HG02840 (cell line): ENCODE measurements around the gene PRKAR2B.
"Not testable (repeated sequence)": the region's sequence is repeated elsewhere in the genome, so short reads cannot be mapped to it uniquely, and the experiment has no call there.

Experiments
- ATAC-seq: cut with Tn5 transposase; IDR thresholded peaks from one replicate; pipeline ENCODE4 v1.9.1; 2021; ENCODE audit warnings: mild to moderate bottlenecking, moderate library complexity, moderate number of reproducible peaks; ENCODE audit not compliant: unreplicated experiment, low FRiP score

The PRKAR2B gene

DNA sequence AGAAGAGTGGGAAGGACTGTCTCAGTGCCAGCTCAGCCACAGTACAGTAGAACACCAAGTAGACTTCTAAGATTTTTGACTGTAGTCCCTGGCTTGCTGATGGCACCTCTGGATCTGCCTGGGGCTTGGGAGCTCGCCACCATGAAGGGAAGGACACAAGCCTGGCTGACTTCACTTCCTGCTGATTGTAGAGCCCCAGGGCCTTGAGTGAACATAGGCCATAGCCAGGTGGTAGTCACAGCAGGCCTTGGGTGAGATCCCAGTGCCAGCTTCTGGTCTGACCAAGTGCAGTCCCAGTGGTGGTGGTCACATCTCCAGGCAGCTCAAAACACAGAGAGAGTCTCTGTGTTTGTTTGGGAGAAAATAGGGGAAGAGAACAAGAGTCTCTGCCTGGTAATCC is 66.7 kb downstream of the PRKAR2B start:
- no peak for ATAC-seq

DNA sequence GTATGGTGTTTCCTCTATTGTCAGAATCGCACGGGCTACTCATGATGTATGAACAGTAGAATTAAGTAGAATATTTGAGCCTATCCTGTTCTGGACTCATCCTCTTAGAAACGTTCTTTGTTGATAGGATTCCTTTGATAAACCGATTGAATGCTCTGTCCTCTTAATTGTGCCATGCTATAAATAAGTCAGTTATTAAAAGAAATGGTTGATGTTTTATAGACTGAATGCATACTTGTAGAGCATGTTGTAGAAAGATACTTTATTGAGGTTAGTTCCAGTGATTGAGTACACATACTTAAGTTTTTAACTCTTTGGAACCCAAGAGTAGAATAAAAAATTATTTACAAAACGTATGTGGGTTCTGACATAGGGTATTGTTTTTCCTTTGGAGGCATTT is 69.4 kb downstream of the PRKAR2B start:
- ATAC-seq = no peak

GRCh38 chr7:107115114-107115513 is 70.6 kb downstream of the PRKAR2B start:
- ATAC-seq = no peak

GRCh38 chr7:107115762-107116540 is 71.4 kb downstream of the PRKAR2B start:
- no peak for ATAC-seq

GRCh38 chr7:107118109-107118900 is 73.8 kb downstream of the PRKAR2B start:
- no peak for ATAC-seq

GRCh38 chr7:107119376-107120105 is 75.0 kb downstream of the PRKAR2B start:
- ATAC-seq = no peak

DNA sequence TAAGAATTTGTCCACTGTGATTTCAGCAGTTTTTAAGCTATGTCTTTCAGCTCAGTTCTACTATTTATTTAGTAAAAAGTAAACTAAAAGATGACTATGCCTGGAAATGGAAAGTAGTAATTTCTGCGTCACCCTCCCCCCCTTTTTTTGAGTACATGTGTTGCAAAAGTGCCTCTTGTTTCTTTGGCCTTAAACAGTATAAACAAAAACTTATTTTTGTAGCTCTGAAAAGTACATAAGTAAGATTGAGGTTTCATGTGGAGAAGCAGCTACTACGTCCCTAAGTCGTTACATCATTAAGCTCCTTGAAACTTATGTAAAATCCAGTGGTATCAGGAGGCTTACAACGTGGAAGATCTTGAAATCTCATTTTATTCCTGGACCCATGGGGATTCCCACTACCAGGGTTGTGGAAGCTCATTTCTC is 78.0 kb downstream of the PRKAR2B start:
- no peak for ATAC-seq

DNA sequence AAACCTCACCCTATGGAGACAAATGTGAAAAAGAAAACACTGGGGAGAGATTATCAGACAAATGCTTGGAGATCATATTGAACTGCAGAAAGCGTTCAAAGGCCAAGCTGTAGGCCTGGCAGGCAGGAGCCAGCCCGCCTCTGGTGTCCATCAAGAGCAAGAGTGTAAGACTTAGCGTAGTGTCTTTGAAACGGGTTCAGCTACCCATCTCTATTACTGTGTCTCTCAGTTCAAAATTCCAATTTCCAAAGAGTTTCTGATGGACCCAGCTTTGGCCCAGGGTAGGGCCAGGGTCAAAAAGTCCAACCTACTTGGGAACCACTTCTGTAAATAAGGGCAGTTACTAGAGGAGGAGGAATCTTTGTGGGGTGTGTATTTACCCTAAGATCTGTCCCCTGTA is 78.9 kb downstream of the PRKAR2B start:
- ATAC-seq = no peak

DNA sequence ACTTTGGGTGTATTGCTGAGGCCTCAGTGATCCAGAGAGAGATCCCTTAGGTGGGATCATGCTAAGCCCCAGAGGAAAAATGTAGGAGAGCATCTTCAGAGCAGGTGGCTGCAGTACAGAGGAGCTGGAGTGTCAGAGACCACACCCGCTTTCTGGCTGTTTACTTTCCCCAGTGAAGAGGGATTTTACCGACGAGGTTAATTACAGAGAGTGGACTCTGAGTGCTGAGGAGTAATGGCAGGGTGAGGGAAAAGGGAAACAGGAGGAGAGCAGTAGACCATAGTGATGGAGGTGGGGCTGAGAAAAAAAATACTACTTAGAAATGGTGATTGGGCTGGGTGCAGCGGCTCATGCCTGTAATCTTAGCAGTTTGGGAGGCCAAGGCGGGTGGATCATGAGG is 81.0 kb downstream of the PRKAR2B start:
- ATAC-seq = no peak

GRCh38 chr7:107128217-107128616 is 83.7 kb downstream of the PRKAR2B start:
- ATAC-seq = no peak

DNA sequence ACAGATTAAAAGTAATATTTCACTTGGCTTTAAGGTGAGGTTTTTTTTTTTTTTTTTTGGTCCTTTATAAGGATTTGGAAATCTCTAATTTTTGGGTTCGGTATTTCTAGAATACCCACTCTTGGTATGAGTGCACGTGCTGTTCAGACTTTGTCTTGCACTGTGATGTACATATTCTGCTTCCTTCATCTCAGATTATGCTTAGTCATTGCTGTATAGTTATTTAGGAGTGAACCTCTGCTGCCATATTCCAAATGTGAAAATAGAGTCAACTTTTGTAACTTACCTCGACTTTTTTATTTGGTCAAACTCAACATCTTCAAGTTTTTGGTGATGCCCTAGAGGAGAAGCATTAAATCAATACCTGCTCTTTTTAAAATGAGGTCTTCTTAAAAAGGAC is 84.2 kb downstream of the PRKAR2B start:
- no peak for ATAC-seq

- ATAC-seq = no peak
These were observed 86.1 kb downstream of the PRKAR2B start for GRCh38 chr7:107130487-107131220.

DNA sequence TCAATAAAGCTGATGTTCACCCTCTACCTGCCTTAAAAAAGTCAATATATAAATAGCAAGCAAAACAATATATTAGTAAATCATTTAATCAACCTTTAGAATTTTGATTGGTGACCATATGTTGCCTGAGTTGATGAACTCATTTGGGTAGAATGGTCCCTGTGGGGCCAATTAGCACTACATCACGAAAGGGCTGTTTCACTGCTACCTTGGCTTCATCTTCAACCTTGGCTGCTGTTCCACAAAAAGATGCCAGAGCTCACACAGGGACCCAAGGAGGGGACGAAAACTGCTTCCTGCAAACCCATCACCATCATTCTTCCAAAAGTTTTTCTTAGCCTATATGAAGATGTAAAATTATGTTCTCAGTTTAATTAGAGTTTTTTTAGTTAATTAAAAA is 88.9 kb downstream of the PRKAR2B start:
- ATAC-seq = no peak

DNA sequence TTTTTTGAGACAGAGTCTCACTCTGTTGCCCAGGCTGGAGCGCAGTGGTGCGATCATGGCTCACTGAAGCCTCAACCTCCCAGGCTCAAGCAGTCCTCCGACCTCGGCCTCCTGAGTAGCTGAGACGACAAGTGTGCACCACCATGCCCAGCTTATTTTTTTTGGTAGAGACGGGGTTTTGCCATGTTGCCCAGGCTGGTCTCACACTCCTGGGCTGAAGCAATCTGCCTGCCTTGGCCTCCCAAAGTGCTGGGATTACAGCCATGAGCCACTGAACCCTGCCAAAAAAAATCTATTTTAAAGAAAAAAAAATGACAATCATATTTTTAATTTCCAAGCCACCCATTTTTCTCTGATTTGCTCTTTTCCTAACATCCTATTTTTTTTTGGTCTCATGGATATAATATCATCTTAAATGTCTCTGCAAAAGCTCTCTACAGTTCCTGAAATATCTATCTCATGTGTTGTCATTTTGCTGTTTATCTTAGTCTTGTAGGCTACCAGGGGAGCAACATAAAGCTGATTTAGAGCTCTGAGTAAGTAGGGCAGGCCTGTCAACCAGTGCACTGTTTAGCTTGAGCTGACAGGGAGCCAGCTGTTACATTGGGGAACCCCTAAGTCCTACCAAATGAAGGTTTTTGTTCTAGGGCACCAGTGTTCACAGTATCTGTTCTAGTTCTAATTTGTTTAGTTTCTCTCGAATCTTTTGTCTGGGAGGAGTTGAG is 94.4 kb downstream of the PRKAR2B start:
- ATAC-seq = no peak

- not testable (repeated sequence) for ATAC-seq
These were observed 99.4 kb downstream of the PRKAR2B start for GRCh38 chr7:107143875-107144274.

DNA sequence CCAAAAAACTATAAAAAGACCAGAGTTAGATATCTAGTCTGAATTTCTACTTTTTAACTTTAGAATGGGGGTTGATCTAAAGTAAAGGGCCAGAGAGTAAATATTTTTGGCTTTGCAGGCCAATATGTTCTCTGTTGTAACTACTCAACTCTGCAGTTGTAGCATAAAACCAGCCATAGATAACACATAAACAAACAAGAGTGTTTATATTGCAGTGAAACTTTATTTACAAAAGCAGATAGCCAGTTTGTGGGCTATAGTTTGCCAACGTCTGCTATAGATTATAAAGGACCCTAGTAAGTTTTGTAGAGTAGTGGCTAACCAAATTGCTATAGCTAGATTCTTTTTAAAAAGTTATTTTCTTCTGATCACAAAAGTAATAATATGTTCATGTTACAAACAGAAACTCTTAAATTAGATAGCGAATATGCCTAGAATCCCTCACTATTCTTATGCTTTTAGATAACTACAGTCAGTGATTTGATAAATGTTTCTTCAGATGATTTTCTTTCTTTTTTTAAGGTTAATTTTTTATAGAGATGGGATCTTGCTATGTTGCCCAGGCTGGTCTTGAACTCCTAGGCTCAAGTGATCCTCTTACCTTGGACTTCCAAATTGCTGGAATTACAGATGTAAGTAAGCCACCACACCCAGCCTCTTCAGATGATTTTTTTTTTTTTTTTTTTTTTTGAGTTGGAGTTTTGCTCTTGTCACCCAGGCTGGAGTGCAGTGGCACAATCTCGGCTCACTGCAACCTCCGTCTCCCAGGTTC is 100.7 kb downstream of the PRKAR2B start:
- no peak for ATAC-seq

- no peak for ATAC-seq
These were observed 103.2 kb downstream of the PRKAR2B start for GRCh38 chr7:107147464-107148393.

DNA sequence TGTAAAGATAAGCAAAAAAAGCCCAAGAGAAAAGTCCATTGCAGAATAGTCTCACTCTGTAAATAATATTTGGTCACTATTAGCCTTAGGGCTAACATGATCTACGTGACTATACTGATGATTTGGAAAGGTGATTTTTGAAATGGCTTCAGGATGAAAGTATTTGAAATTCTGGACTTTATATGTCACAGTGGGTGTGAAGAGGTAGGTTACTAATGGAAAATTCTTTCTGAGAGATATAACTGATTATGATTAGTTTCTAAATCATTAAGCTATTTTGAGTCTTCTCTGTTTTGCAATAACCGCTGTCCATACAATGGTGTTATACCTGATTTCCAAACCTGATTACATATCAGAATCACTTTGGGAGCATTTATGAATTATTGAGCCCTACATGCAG is 104.2 kb downstream of the PRKAR2B start:
- ATAC-seq = no peak
